GM04503 (cell line): Measurements from ENCODE around the gene COA7.
"Not testable (repeated sequence)": the region's sequence is repeated elsewhere in the genome, so short reads cannot be mapped to it uniquely, and the experiment has no call there.

Experiments used
- DNase-seq: peaks from one replicate; pipeline ENCODE4 v3.0.0-alpha.2; 2012; ENCODE audit warnings: low read depth

Gene COA7

DNA sequence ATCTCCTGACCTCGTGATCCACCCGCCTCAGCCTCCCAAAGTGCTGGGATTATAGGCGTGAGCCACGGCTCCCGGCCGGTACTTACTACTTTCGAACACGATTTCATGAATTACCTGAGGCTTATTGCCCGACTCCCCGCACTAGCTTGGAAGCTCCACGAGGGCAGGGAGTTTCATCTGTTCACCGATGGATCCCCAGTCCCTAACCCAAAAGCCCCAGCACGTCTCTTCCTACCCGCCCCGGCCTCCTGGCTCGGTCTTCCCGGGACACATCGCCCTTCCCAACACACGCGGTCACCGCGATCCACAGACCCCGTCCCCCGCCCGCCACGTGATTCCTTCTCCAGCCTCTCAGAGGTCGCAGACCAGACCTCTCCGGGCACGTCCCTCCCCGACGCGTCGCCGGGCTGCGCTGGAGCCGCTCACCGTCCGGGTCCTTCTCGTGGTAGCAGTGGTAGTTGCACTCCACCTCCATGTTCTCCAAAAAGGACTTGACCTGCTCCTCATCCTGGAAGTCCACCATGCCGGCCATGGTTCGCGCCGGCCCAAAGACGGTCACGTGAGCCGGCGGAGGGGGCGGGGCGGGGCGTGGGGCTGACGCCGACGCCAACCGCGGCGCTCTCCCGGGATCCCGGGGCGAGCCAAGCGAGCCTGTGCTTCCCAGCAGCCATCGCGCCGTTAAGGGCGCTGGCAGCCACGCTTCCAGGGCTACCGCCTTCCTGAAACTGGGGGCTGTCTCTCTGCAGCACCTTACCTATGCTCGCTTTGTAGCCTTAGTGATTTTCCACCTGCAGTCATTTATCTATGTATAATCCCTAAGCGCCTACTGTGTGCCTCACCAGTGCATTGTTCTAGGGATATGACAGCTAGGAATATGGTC is at the start of gene COA7:
Gene COA7 (minus strand): TSS at position 553 of the 880 bp plus-strand sequence. CDS start 21 bp downstream, at position 532.
- no peak for DNase-seq

- DNase-seq, result no peak
Observed at GRCh38 chr1:52747450-52747849, 49.3 kb upstream of the COA7 start.

DNA sequence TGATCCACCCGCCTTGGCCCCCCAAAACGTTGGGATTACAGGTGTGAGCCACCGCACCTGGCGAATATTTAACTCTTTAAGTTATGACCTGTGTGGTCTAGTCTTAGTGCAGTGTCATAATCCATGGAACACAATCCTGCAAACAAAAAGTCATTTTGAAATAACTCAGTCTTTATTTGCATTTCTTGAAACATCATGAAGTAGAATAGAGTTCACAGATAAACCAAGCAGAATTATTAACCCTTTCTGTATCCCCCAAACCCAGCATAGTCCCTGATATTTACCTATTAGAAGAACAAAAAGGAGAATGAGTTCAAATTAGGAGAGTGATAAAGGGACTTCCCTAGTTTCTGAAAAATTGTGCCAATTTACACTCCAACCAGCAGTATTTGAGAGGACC is 48.0 kb upstream of the COA7 start:
- no peak for DNase-seq

GRCh38 chr1:52741259-52741658 is 43.1 kb upstream of the COA7 start:
- no peak for DNase-seq

DNA sequence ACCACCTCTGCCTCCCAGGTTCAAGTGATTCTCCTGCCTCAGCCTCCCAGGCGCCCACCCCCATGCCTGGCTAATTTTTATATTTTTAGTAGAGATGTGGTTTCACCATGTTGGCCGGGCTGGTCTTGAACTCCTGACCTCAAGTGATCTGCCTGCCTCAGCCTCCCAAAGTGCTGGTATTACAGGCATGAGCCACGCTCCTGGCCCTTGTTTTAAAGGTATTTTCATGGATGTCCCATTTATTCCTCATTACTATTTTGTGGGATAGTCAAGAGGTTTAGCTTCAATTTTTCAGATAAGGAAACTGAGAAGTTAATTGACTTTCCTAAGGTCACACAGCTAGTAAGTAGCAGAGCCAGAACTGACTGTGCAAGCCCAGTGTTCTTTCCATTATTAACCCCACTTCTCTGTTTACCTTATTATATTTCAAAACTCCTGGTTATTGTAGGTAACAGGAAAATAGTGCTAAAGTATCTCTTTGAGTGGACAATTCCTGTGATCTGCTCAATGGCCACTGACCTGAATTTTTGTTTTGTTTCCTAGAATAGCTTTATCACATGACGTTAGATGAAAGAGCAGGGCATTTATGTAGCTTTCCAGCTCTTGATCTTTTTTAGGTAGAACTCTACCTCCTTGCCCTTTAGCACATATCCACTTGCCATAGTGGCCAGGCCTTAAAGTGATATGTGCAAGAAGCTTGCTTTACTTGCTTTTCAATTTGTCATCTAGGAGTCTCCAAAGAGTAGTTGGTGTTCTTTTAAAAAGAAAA is 41.7 kb upstream of the COA7 start:
- DNase-seq, result no peak

GRCh38 chr1:52738893-52739292 is 40.7 kb upstream of the COA7 start:
- no peak for DNase-seq

GRCh38 chr1:52738148-52738547 is 40.0 kb upstream of the COA7 start:
- no peak for DNase-seq

DNA sequence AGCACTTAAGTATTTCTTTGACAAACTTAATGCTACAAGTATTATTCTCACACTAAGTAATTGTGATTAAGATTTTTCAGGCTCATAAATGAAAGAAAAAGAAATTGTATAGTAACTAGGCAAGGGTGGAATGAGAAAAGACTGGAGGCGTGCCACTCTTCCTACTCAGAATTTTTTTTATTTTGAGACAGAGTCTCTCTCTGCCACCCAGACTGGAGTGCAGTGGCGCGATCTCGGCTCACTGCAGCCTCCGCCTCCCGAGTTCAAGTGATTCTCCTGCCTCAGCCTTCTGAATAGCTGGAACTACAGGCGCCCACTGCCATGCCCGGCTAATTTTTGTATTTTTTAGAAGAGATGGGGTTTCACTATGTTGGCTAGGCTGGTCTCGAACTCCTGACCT is 37.2 kb upstream of the COA7 start:
- not testable (repeated sequence) for DNase-seq

DNA sequence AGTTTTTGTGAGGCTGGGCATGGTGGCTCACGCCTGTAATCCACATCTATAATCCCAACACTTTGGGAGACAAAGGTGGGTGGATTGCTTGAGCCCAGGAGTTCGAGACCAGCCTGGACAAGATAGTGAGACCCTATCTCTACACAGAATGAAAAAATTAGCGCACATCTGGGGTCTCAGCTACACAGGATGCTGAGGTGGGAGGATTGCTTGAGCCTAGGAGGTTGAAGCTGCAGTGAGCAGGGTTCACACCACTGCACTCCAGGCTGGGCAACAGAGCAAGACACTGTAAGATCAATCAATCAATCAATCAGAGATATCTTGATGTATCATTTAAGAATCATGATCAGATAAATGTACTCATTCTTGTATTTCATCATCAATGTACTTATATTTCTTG is 35.2 kb upstream of the COA7 start:
- no peak for DNase-seq

GRCh38 chr1:52727956-52728656 is 30.0 kb upstream of the COA7 start:
- DNase-seq, result no peak

DNA sequence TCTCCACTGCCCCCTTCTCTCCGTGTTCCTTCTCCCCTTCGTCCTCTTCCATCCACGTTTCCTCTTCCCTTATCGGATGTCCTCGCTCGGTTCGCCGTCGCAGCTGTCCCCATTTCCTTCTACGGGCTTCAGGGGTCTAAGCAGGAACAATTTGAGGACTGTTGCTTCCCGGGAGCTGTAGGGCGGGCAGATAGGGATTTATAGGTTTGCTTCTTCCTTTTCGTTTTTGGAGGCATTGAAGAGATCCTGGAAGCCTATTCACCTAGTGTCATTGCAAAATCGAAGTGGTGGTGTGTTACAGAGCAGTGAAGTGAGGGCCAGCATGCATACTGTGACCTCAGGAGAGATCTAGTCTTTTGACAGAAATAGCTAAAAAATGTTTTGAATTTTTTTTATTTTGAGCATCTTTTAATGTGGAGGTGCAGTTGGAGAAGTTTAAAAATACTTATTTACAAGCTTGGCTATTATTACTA is 29.0 kb upstream of the COA7 start:
- DNase-seq, result no peak

DNA sequence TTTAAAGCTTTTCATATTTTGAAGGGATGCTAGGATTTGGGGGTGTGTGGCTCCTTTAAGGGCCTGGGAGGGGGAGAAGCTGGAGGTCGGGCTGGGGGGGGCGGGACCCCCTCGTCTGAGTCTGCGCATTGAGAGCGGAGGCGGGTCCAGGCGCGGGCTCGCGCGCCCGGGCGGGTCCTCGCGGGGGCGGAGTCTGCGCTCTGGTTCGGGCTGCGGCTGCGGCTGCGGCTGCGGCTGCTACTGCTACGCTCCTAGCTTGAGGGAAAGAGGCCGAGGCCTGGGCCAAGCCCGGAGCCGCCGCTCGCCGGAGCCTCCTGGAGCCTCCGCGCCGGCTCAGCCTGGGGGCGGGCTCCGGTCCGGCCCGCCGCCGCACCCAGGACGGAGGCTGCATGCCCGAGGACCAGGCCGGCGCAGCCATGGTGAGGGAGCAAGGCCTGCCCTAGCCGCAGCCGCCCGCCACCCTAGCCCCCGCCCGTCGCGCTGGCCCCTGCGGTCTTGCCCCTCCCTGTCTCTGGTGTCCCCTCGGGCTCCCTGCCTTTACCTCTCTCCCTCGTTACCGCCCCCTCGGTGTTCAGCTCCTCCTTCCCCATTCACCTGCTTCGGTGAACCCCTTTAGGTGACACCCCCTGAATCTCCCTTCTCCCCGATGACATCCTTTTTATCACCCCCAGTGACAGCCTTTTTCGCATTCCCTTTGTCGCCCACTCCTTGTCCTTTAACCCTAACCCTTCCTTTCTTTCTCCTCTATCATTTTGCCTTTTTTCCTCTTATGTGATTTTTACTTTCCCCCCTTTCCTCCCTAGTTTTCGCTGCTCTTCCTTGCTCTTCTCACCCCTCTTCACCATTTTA is 28.3 kb upstream of the COA7 start, which contains the start of gene ZYG11B:
Gene ZYG11B (plus strand): TSS at position 189 of the 849 bp plus-strand sequence. CDS start 201 bp downstream, at position 390.
- no peak for DNase-seq

- DNase-seq, result no peak
Observed at GRCh38 chr1:52725903-52726264, 27.7 kb upstream of the COA7 start.

DNA sequence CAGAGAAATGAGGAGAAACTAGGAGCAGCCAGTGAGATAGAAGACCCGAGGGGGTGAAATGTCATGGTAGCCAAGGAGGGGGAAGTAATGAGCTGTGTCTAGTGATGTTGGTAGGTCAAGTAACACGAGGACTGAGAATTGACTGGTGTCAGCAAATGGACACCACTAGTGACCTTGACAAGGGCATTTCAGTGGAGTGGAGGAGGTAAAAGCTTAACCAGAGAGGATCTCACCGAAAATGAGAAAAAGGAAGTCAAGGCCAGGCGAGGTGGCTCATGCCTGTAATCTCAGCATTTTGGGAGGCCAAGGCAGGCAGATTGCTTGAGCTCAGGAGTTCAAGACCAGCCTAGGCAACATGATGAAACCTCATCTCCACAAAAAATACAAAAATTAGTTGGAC is 25.1 kb upstream of the COA7 start:
- DNase-seq, result no peak

- not testable (repeated sequence) for DNase-seq
Observed at GRCh38 chr1:52715296-52715695, 17.1 kb upstream of the COA7 start.

DNA sequence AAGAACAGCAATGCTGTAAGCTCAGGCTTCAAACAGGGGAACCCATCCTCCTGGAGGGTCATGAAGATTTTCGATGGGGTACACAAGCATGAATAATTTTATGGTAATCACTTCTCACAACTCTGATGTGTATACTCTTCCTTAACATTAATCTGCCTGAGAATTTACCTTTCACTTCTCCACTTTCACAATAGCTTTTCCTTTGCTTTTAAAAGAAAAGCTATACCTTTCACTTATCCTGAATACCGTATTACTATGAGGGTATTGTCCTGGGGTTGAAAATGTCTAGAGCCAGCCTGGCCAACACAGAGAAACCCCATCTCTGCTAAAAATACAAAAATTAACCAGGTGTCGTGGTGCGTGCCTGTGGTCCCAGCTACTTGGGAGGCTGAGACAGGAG is 15.4 kb upstream of the COA7 start:
- no peak for DNase-seq

GRCh38 chr1:52709016-52709415 is 10.9 kb upstream of the COA7 start:
- DNase-seq, result no peak

DNA sequence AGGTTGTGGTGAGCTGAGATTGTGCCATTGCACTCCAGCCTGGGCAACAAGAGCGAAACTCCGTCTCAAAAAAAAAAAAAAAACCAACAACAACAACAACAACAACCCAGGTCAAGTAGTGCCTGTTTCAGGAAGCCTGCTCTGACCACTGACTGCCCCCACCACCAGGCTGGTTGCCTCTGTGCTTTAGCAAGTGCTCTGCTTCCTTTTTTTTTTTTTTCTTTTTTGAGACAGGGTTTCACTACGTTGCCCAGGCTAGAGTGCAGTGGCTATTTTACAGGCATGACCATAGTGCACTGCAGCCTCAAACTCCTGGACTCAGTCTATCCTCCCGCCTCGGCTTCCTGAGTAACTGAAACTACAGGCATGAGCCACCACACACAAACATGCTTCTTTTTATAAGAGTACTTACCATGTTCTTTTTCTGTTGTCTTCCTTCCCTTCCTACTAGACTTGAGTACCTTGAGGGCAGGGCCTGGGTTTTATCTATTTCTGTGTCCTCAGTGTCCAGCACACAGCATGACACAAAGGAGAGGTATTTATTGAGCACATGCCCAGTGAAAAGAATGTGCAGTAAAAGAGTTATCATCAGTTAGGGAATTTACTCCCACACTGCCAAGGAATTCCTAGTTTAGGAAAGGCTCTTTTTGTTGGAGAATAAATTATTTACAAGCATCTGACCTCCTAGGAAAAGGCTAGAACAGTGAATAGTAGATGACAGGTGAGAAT is 9.9 kb upstream of the COA7 start:
- peak; percentile 78 for DNase-seq

GRCh38 chr1:52706941-52707926 is 9.1 kb upstream of the COA7 start:
- DNase-seq, result no peak
